ENCODE results near the gene VSIG2.
A peak's percentile ranks its signal among the peaks of the same experiment; 100 is the strongest.

The VSIG2 gene

DNA sequence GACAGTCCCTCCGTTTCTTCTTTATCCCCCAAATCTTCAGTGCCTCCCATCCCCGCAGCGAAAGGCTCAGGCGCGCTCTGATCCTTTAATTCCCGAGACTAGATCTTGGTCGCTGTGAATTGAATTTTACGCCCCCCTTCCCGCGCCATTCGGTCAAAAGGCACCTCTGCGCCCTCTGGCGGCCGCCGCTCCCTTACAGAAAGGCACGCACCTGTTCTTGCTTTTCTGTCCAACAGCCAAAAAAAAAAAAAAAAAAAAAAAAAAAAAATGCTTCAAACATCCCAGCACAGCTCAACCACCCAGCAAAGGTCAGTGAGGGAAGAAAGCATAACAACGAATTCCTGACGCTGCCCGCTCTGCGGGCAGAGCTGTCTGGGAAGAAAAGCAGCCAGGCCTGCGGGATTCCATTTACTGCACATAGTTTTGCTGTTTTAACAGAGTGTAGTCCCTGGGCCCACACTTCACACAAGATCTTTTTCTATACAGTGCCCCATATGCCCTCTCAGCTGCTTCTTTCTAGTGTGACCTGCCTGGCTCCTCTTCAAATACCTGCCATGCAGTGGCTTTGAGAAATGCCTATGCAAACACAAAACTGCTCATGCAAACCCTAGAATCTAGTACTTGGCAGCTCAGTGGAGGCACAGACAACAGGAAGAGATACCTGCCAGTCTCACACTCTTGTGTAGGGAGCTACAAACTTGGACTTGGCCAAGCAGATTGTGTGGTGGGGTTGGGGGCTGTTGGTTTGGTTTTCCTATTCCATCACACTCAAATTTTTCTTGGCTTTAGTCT is 11.3 kb upstream of the VSIG2 start:
- DNase-seq: peak; percentile 30

DNA sequence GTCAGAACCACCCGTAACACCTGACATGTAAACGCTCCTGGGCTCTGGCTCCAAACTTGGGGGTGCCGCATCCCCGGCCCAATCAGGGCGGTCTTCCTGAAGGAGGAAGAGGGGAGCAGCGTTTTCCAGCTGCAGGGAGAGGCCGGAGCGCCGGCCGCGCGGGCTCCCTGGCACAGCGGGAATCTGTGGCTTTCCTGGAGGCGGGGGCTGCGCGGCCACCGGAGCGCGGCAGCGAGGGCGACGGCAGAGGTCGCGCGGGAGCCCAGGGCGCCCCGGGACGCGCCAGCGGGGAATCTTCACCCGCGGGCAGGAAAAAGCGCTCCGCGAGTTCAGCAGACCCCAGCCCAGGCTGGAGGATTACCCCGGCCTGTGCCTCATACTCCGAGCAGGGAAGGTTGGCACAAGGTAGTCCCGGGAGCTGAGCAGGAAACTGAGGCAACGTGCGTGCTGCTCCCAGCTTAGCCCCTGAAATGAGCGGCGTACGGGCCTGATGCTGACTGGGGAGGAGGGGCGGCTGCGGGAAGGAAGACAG is 10.6 kb upstream of the VSIG2 start:
- peak; percentile 5 for DNase-seq

DNA sequence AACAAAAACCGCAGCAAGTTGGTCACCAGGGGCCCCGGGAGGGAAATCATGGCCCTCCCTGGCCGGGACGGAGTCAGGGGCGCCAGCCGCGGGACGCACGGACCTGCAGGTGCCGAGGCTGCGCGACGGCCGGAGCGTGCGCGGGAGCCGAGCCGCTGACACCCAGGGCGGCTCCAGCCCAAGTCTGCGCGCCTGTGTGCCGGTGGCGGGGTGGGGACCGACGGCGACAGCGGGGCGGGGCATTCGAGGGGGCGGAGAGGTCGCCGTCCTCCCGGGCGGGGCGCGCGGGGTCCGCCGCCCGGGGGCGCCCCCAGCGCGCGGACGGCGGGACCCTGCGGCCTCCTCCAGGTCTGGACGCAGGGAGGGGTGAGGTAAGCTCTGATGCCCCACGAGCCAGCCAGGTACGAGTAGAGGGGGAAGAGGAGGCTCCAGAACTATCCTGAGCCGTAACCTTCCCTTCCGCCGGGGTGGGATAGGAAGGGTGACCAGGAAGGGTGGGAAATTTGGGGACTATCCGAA is 10.1 kb upstream of the VSIG2 start, which contains the start of gene ESAM:
Gene ESAM (minus strand): TSS at position 186 of the 519 bp plus-strand sequence. CDS start 136 bp downstream, at position 50.
- peak; percentile 7 for DNase-seq

GRCh38 chr11:124761301-124762104 is 9.4 kb upstream of the VSIG2 start:
- DNase-seq: no peak

GRCh38 chr11:124760806-124761205 is 8.8 kb upstream of the VSIG2 start:
- no peak for DNase-seq

DNA sequence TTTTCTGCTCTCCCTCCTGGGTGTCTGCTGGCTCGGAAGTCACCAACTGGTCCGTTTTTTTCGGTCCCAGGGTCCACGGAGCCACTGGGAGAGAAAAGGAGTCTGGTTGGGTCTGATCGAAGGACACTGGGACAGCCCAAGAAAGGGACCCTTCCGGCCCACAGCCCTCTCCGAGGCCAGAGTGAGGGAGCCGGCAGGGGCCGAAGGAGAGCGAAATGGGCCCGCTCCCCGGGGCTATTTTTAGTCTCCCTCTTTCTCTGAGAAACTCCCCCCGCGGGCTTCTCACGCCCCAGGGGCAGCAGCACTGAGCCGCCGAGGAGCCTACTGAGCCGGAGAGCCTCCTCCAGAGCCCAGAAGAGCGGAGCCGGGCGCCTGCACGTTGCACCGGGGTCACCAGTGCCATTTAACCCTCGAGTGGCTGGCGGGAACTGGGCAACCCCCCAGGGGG is 8.2 kb upstream of the VSIG2 start:
- no peak for DNase-seq

DNA sequence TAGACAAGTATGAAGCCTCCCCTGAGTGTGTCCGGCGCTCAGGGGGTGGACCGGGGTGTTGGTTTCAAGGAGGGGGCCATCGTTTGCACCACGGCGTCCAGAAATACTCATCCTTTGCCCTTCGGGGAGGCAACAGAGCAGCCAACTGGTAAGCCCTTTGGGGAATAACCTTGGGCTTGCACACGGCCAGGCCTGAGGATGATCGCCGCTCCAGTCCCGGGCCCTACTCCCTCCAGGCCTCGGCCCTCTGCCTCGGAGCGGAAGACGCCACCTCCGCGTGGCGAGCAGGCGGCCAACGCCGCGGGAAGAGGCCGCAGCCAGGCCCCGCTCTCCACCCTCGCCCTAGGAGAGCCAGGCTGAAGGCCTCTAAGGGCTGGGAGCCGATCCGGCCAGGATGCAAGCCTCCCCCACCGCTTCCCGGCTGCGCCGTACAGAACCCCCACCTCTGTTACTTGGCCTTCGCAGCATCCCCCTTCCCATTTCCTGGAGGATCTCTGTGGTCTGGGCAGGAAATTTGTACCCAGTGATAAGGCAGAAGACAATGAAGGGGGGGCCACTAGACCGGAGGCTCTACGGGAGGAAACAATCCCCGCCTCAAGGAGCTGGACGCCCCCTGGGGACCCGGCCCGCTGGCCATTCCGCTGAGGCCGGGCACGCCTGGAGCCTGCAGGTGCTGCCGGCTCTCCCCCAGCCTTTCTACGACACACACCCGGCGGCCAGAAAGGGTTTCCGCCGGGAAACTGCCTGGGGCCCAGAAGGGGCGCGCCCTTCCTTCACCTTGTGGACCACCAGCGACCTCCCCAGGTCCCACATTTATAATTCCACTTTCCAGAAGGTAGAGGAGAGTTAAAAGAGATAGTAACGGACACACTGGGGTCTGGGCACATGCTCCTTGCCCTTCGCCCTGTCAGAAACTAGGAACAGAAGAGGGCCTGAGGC is 7.5 kb upstream of the VSIG2 start:
- DNase-seq: no peak

- peak; percentile 58 for DNase-seq
Measured at GRCh38 chr11:124758355-124759265, 6.6 kb upstream of the VSIG2 start.

DNA sequence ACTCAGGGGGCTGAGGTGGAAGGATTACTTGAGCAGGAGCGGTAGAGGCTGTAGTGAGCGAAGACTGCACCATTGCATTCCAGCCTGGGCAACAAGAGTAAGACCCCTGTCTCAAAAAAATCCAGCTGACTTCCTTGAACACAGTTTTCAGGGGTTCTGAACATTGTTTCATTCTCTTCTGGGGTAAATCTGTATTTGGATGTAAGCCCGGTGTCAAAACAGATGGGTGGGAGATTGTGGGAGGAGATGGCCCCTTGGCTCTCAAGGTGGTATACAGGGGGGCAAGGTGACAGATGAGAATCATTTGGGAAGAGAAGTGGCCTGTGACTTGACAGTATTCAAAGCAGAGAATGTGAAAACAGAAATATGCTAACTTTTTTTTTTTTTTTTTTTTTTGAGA is 5.3 kb upstream of the VSIG2 start:
- no peak for DNase-seq

DNA sequence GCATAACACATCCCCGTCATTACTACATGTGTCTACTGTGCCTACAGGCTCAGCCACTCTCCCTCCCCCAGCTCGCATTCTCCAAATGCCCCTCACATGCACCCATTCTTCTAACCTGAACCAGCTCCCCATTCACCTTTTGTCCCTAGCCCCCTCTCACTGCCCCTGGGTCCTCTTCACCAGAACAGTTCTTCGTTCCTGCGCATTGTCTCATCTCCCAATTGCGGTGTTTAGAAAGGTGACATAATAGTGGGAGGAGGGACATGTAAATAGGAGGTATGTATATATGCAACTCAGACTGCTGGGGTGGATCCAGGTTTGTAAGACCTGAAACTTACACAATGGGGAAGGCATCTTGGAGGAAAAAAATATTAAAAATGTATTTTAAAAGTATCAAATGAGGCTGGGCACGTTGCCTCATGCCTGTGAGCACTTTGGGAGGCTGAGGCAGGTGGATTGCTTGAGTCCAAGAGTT is 4.7 kb upstream of the VSIG2 start:
- DNase-seq: no peak

- no peak for DNase-seq
Measured at GRCh38 chr11:124756033-124756752, 4.1 kb upstream of the VSIG2 start.

GRCh38 chr11:124754710-124755109 is 2.7 kb upstream of the VSIG2 start:
- no peak for DNase-seq

GRCh38 chr11:124754309-124754708 is 2.3 kb upstream of the VSIG2 start:
- DNase-seq: no peak

- DNase-seq: no peak
Measured at GRCh38 chr11:124753624-124754023, 1.6 kb upstream of the VSIG2 start.

GRCh38 chr11:124753205-124753604 is 1.1 kb upstream of the VSIG2 start:
- no peak for DNase-seq

- no peak for DNase-seq
Measured at GRCh38 chr11:124752471-124753102, 532 bp upstream of the VSIG2 start.

DNA sequence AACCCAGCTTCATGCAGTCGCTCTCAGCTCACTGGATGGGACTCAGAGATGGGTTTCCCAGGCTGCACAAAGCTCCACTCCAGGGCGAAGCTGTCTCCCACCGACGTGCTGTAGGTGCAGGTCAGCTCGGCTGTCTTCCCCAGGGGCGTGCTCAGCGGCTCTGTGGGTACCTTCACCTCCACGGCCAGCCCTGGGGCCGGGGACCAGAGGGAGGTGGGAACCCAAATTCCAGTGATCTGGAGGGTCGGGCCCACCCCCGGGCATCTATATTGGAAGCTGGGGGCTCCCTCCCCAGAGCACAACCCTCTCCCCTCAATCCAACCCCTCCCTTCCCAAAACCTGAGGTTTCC is 689 bp downstream of the VSIG2 start:
- DNase-seq: no peak

DNA sequence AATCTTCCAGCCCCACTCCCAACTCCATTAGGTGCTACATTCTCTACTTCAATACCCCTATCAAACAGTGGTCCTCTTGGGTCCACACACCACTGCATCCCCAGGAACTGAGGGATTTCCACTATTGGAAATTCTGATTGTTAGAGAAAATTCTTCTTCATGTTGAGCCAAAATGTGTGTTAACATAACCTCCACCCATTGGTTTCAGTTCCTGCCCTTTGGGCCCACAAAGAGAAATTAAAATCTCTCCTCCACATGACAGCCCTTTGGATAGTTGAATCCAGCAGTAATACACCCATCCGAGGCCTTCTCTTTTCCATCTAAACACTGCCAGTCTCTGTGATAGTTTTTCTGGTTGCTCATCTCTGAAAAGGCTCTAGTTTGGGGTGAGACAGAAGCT is 2.1 kb downstream of the VSIG2 start:
- no peak for DNase-seq

- no peak for DNase-seq
Measured at GRCh38 chr11:124748481-124749343, 3.3 kb downstream of the VSIG2 start.

All from NCI-H748 treated with DMSO at 0.1 percent for 48 hours (cell line).